ENCODE data around the gene EEFSEC. TPM values are rescaled to one million over a fixed set of nuclear protein-coding genes. Genes with fewer than 3 reads are reported as not detected.

Gene EEFSEC
- total RNA-seq, 1 experiment from 2014 or later, result 15.4 TPM

- no peak for ATAC-seq
- no peaks in the 10 kb centered on the region for H3K9me3 ChIP-seq (ENCODE audit: control insufficient read depth, insufficient read depth, low read depth, low read length)
- H3K27ac ChIP-seq (ENCODE audit: low read length), result no peak overlapping the region
- BruUV-seq (replicated peaks), result no TSS peak
- no peaks in the 10 kb centered on the region for H3K36me3 ChIP-seq (ENCODE audit: control insufficient read depth, insufficient read depth, low read length)
- no peaks in the 10 kb centered on the region for H3K27me3 ChIP-seq (ENCODE audit: control insufficient read depth, insufficient read depth, low read length)
- in situ Hi-C loops (cut with HindIII; ENCODE audit: low pct_unique_long_range_greater_than_20kb, low sequenced_read_pairs), result no loop called here
- H3K4me3 ChIP-seq (ENCODE audit: low read depth in 2 of 2, low read length in 2 of 2), result no peak overlapping the region
- POLR2A ChIA-PET, result no interaction called here
- no peaks in the 10 kb centered on the region for H3K4me1 ChIP-seq (ENCODE audit: control insufficient read depth, insufficient read depth, low read length)
- CTCF ChIA-PET, result no interaction called here
- intact Hi-C loops (cut with micrococcal nuclease; ENCODE audit: unreplicated experiment), result no loop called here
- TF ChIP-seq CTCF (IDR thresholded peaks at IDR 0.05) (no peak), POLR2AphosphoS5 (IDR thresholded peaks at IDR 0.05; ENCODE audit: low read depth, low read length) (no peak), TCF7L2 (IDR thresholded peaks at IDR 0.05; ENCODE audit: low read depth, low read length) (no peak), SIN3A (IDR thresholded peaks at IDR 0.05; ENCODE audit: borderline replicate concordance, insufficient read depth, low read depth, low read length) (no peak), REST (IDR thresholded peaks at IDR 0.05; ENCODE audit: insufficient read depth in 1 of 2, low read depth in 2 of 2, low read length in 1 of 2) (no peak)
- DNase-seq (ENCODE audit: low read depth, low spot score), result no peak
These were observed 159.9 kb downstream of the EEFSEC start for GRCh38 chr3:128313071-128313725.

GRCh38 chr3:128313935-128314334 is 160.7 kb downstream of the EEFSEC start:
- Histone ChIP-seq H3K27ac (ENCODE audit: low read length) (no peak overlapping the region), H3K27me3 (ENCODE audit: control insufficient read depth, insufficient read depth, low read length) (no peaks in the 10 kb centered on the region), H3K36me3 (ENCODE audit: control insufficient read depth, insufficient read depth, low read length) (no peaks in the 10 kb centered on the region), H3K4me3 (ENCODE audit: low read depth in 2 of 2, low read length in 2 of 2) (no peak overlapping the region), H3K9me3 (ENCODE audit: control insufficient read depth, insufficient read depth, low read depth, low read length) (no peaks in the 10 kb centered on the region), H3K4me1 (ENCODE audit: control insufficient read depth, insufficient read depth, low read length) (no peaks in the 10 kb centered on the region)
- TF ChIP-seq REST (IDR thresholded peaks at IDR 0.05; ENCODE audit: insufficient read depth in 1 of 2, low read depth in 2 of 2, low read length in 1 of 2) (no peak), CTCF (IDR thresholded peaks at IDR 0.05) (no peak)
- ChIA-PET CTCF (no interaction called here), POLR2A (no interaction called here)
- BruUV-seq (replicated peaks), result no TSS peak
- no peak for ATAC-seq
- in situ Hi-C loops (cut with HindIII; ENCODE audit: low pct_unique_long_range_greater_than_20kb, low sequenced_read_pairs) (no loop called here), intact Hi-C loops (cut with micrococcal nuclease; ENCODE audit: unreplicated experiment) (no loop called here)
- DNase-seq (ENCODE audit: low read depth, low spot score), result no peak

Measured in Panc1 (cell line).